Lower leg skin (tissue), 4 donors: ENCODE measurements around the gene MACROD1. TPM values are rescaled to one million over a fixed set of nuclear protein-coding genes. Genes with fewer than 3 reads are reported as not detected.
A peak's percentile ranks its signal among the peaks of the same experiment; 100 is the strongest.

Experiments used
- DNase-seq, 2 donors: peaks; one replicate each; pipeline ENCODE4 v3.0.0-alpha.2; 2019; ENCODE audit warnings: low spot score in 2 of 2
- H3K4me3 ChIP-seq: fragments of 200-600 bp; sonication (generic); 2 replicates; pipeline ENCODE4 v1.5.1; 2017; ENCODE audit warnings: mild to moderate bottlenecking, low read depth; ENCODE audit not compliant: poor library complexity, severe bottlenecking
- POLR2A ChIP-seq, 2 donors: fragments of 450-650 bp; IDR thresholded peaks; one replicate each; pipeline ENCODE4 v1.6.1; 2016 to 2017; ENCODE audit warnings: antibody characterized with exemption in 2 of 2, mild to moderate bottlenecking in 1 of 2, moderate library complexity in 1 of 2
- WGBS, 2 donors: methylation state at CpG; one replicate each; pipeline ENCODE4 v1.1.5; 2018; 5-methylcytosine and 5-hydroxymethylcytosine counted together
- intact Hi-C: fragments of 100-400 bp; cut with DNase I; formaldehyde crosslinking; loops from one replicate; pipeline ENCODE4 v1.15.0; 2023; ENCODE audit warnings: low total_unique reads
- total RNA-seq, 4 donors: library from RNA; depleted of rRNA; stranded (reverse); fragments of >200 nt; gene quantifications; one replicate each; pipeline ENCODE4 v1.1.0, GENCODE V29; 2016
- TF ChIP-seq, protein P1 (sequence below), 3 donors: fragments of 450-650 bp; IDR thresholded peaks; one replicate each; pipeline ENCODE4 v1.5.1; 2016; ENCODE audit warnings: antibody characterized with exemption in 3 of 3, mild to moderate bottlenecking in 3 of 3, moderate library complexity in 2 of 3

Gene MACROD1
- total RNA-seq, 4 donors from 2014 or later, result 44.8 to 74.8 (median 55.6) TPM

DNA sequence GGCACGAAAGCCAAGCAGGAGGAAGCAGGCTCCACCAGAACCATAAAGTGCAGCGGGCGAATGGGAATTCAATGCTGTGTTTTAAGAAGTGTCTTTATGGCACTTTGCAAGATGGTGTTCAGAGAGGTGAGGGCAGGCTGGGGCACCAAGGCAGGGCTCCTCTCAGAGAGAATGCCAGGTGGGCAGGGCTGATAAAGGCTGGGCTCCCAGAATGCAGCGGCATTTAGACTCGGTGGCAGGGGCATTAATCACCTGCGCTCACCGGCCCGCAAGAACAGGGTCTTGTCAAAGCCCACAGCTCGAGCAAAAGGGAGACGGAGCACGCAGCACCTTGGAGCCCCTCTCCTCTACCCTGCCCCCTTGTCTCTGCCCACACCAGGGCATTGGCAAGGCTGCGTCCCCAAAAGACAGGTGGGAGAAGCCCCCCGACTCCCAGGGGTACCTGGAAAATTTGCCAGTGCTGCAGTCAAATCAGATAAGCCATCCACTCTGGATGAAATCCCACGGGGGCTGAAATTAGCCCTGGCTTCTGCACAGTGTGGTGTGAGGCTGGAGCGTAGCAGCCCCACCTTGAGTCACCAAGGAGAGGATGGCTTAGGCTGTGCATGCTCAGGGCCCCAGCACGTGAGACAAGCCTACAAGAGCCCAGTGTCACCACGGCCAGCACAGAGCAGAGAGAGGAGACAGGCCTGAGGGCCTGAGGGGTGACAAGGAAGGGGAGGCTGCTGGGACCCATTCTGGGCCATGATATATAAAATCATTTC lies 8.1 kb downstream of the MACROD1 start:
- DNase-seq, result no peak
- WGBS, 2 donors, result 89 to 91% methylated on average over 17 of the region's 17 CpGs
- TF ChIP-seq, protein P1, sequence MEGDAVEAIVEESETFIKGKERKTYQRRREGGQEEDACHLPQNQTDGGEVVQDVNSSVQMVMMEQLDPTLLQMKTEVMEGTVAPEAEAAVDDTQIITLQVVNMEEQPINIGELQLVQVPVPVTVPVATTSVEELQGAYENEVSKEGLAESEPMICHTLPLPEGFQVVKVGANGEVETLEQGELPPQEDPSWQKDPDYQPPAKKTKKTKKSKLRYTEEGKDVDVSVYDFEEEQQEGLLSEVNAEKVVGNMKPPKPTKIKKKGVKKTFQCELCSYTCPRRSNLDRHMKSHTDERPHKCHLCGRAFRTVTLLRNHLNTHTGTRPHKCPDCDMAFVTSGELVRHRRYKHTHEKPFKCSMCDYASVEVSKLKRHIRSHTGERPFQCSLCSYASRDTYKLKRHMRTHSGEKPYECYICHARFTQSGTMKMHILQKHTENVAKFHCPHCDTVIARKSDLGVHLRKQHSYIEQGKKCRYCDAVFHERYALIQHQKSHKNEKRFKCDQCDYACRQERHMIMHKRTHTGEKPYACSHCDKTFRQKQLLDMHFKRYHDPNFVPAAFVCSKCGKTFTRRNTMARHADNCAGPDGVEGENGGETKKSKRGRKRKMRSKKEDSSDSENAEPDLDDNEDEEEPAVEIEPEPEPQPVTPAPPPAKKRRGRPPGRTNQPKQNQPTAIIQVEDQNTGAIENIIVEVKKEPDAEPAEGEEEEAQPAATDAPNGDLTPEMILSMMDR (IDR thresholded peaks at IDR 0.05), result no peak
- TF ChIP-seq POLR2A (IDR thresholded peaks at IDR 0.05), result no peak
- intact Hi-C loops, result no loop called here
- H3K4me3 ChIP-seq, result no peak overlapping the region

DNA sequence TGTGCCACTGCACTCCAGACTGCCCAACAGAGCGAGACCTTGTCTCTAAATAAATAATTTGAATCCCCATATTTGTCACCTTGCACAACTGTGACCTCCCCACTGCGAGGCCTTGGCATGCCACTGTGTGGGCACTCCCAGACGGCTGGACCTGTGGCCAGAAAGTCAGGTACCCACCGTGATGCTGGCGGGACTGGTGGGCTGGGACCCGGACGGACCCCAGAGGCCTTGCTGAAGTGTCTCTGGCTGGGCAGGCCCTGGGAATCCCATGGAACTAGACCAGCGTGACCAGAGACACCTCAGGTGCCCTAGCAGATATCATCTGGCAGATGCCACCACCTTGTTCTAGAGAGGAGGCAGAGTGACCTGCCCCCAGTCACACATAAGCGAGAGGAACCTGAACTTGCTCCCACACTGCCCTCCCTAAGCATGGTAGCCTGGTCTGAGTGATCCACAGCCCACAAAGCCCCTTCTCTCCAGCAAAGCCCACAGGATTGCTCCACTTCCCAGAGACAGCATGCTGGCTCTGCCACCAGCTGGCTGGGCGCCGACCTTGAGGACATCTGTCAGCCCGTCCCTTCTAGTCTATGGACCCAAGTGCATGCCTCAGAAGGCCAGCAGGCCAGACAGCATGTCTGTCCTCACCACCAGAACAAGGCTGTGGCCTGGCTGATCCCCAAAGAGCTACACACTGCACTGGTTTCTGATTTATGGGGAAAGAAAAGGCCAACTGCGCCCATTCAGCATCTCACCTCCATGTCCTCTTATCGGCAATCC lies 9.5 kb downstream of the MACROD1 start:
- TF ChIP-seq, protein P1 (IDR thresholded peaks at IDR 0.05), result no peak
- TF ChIP-seq POLR2A (IDR thresholded peaks at IDR 0.05), result no peak
- intact Hi-C loops, result no loop called here
- no peak for DNase-seq
- 94% methylated on average over 12 to 14 of the region's 14 CpGs for WGBS, 2 donors
- H3K4me3 ChIP-seq, result no peak overlapping the region

DNA sequence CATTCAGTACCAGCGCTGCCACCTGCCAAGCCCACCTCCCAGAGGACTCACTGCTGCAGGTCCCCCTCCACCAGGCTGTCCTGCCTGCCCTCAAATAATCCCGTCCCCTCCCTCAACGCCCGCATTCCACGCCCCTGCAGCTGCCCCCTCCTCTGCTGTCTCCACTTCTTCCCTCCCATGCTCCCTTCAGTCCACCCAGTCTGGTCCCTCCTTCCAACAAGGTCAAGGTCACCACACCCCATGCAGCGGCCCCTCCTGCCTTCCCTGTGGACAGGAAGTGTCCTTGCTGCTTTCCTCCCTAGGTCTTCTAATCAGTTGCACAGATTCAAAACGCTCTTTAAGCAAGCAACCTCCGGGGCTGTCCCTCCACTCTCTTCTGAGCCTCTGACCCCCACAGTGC lies 12.1 kb downstream of the MACROD1 start:
- WGBS, 2 donors, result 48 to 54% methylated on average over 8 of the region's 8 CpGs
- TF ChIP-seq POLR2A (IDR thresholded peaks at IDR 0.05), result no peak
- TF ChIP-seq, protein P1 (IDR thresholded peaks at IDR 0.05), result no peak
- intact Hi-C loops, result no loop called here
- DNase-seq, result no peak
- no peak overlapping the region for H3K4me3 ChIP-seq

DNA sequence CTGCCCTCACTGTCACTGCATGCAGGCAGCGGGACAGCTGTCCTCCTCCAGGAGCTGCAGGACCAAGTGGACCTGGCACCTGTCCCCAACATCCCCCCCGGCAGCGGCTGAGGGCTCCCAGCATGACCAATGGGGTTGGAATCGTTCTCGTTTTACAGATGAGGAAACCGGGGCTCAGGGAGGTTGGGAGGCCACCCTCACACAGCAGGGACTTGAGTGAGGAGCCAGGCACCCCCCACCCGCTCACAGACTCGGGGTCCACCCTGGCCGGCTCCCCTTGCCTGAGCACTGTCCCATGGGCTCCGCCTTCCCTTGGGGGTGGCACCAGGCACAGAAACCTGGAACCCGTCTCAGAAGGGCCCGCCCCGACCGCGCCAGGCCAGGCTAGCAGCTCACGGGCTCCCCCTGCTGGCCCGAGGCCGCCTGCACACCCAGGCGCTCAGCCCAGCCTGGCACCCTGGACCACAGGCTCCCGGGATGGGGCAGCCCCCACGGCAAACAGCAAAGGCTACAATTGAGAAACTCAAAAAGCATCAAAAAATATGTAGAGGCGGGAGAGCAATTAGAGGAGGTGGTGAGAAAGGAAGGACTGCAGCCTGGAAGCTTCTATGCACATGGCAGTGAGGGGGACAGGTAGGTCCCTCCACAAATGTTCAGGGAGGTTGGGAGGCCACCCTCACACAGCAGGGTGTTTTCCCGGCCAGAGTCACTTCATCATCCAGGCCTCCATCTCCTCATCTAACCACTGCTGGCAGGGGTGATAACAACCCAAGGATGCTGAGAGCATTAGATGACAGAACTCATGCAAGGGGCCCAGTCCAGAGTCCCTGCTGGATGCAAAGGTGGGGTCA lies 12.8 kb downstream of the MACROD1 start:
- intact Hi-C loops, result no loop called here
- peak in 1 of 2 donors; percentile 93 for DNase-seq
- WGBS, 2 donors, result 14% methylated on average over 21 to 23 of the region's 23 CpGs

DNA sequence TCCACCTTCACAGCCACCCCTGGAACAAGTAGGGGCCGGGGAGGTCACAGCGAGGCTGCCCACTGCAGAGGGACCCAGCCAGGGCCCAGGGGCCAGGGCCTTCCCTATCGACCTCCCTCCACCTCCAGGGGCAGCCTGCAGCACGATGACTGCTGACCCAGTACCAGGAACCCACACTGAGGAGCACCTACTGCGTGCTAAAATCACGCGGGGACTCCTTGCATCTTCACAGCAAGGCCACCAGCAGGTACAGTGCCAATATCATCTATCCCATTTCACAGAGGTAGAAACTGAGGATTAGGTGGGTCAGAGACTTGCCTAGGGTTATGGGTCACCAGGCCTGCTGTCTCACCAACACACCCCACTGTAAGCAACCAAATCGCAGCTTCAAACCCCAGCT lies 14.6 kb downstream of the MACROD1 start:
- WGBS, 2 donors, result 92 to 94% methylated on average over 8 of the region's 8 CpGs
- no peak for TF ChIP-seq POLR2A (IDR thresholded peaks at IDR 0.05)
- intact Hi-C loops, result no loop called here
- no peak overlapping the region for H3K4me3 ChIP-seq
- DNase-seq, result no peak

More for the DNA sequence above, 12.8 kb downstream of the MACROD1 start:
- H3K4me3 ChIP-seq, result no peak overlapping the region
- TF ChIP-seq, protein P1 (IDR thresholded peaks at IDR 0.05), result peak in 1 of 3 donors; percentile 85
- TF ChIP-seq POLR2A (IDR thresholded peaks at IDR 0.05), result no peak
